ENCODE data around the gene AGPAT1.

DNA sequence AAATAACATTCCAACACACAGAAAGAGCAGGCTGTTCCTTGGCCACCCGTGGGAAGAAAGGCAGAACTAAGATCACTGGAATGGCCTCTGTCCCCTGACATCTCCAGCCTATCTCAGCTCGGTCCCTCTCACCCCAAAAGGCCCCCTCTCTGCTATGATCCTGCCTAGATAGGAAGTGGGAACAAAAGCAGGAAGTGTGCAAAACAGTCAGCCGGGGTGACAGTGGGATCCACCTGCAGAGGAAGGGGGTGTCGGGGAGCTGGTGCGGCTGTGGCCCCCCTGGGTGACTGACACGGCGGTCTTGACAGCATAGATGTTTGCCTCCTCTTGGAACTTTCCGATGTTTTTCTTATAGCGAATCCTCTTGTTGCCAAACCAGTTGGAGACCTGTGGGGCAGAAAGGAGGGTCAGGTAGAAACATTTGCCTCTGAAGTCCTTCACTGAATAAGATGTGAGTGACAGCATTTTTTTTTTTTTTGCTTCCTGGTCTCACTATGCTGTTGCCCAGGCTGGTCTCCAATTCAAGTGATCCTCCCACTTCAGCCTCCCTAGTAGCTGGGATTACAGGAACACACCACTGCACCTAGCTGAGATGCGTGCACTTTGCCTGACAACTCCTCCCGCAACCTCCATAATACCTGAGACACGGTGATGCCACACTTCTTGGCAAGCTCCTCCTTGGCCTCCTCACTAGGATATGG is 11.3 kb upstream of the AGPAT1 start:
- no peak for TF ChIP-seq POLR2A (IDR thresholded peaks at IDR 0.05)
- TF ChIP-seq, protein P1, sequence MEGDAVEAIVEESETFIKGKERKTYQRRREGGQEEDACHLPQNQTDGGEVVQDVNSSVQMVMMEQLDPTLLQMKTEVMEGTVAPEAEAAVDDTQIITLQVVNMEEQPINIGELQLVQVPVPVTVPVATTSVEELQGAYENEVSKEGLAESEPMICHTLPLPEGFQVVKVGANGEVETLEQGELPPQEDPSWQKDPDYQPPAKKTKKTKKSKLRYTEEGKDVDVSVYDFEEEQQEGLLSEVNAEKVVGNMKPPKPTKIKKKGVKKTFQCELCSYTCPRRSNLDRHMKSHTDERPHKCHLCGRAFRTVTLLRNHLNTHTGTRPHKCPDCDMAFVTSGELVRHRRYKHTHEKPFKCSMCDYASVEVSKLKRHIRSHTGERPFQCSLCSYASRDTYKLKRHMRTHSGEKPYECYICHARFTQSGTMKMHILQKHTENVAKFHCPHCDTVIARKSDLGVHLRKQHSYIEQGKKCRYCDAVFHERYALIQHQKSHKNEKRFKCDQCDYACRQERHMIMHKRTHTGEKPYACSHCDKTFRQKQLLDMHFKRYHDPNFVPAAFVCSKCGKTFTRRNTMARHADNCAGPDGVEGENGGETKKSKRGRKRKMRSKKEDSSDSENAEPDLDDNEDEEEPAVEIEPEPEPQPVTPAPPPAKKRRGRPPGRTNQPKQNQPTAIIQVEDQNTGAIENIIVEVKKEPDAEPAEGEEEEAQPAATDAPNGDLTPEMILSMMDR (IDR thresholded peaks at IDR 0.05 in 4 of 5, conservative IDR thresholded peaks at IDR 0.05 in 1 of 5): no peak
